Ureter (tissue), 1 donor: ENCODE results near the gene ARHGEF12. TPM values are rescaled to one million over a fixed set of nuclear protein-coding genes. Genes with fewer than 3 reads are reported as not detected.

ENCODE experiments used
- DNase-seq: peaks from one replicate; pipeline ENCODE4 v3.0.0-alpha.2; 2020; ENCODE audit warnings: low spot score
- total RNA-seq: library from RNA; stranded (reverse); gene quantifications from one replicate; pipeline ENCODE4 v1.2.4, GENCODE V29; 2023
- donor health status: DM: yes; HTN: yes; CAD: no.

The ARHGEF12 gene
- total RNA-seq, 1 donor from 2014 or later = 163 TPM

DNA sequence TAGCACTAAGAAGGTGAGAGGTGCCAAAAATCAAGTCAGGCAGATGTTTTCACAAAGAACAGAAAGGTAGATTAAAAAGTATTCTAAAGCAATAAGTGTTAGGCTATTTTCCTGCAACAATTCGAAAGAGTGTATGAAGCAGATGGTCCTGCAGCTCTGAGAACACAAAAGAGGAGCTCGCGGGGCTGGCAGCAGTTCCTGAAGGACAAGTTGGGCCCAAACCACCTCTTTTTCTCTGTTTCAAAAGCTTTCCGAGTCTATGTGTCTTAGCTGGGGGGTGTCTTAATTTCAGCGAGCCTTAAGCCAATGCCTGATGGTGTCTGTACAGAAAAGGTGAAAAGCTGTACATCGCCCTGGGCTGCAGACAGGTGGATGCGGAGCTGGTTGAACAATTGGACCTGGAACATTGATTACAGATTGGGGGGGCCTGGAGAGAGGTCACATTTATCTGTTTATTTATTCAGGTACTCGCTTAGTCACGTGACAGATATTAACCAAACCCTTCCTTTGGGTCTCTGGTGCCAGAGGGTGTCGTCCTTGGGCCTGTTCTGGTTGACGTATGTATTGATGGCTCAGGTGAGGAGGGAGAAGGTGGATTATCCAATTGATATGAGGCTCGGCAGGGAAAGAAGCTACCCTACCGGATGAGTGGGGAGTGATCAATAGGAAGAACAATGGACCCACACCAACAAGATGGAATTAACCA lies 200.0 kb downstream of the ARHGEF12 start:
- DNase-seq = no peak

DNA sequence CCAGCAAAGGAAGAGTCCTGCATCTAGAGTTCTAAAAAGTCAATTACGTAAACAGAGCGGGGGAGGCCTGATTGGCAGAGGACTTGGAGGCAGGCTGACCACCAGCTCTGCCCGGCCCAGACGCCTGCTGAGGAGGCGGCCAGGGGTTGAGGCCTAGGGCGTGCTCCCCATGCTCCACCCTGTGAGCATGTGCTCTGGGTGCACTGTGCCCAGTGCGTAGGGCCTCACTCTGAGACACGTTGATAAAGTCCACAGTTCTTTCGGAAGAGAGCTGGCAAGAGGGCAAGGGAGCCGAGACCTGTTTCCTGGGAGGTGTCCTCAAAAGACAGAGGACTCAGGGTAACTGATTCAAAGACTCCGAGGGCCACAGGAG lies 200.6 kb downstream of the ARHGEF12 start:
- no peak for DNase-seq

DNA sequence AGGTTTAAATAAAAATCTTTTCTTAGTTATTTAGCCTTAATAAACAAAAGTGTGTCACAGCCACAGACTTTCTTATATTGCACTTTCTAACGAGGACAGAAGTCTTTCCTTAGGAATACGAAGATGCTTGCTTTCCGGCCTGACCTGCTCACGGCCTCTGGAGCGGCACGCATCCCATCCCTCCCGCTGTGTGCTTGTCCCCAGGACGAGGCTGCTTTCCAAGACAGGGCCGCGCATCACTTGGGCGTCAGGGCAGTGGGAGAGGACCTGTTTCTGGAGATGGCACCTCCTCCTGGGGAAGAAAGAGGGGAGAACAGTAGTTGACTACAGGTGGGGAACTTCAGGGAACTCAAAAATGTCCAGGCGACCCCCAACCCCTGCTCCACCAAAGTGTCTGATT lies 201.8 kb downstream of the ARHGEF12 start:
- no peak for DNase-seq

DNA sequence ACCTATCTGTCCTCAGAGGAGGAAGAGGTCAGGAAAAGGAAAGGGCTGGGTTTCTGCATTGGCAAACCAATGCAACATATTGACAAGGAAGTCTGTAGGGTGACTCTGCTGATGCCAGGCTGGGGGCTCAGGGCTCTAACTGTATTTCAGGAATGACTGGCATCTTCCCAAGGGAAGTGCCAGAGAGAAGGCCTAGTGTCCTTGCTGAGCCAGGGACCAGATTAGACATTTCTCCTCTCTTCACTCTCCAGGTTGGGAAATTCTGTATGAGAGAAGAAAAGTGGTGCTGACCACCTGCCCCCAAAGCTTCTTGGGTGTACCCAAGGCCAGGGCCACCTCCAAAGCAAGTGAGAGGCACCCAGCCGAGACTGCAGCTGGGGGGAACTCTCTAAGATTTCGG lies 202.5 kb downstream of the ARHGEF12 start:
- no peak for DNase-seq

Other genes with a start within 250 kb of the ARHGEF12 start
- gene TRIM29, start 198.3 kb upstream of the ARHGEF12 start, total RNA-seq = 192 TPM
- gene OAF, start 125.4 kb upstream of the ARHGEF12 start, total RNA-seq = 34.9 TPM
- gene POU2F3, start 96.3 kb upstream of the ARHGEF12 start, total RNA-seq = 7.6 TPM
- gene TLCD5, start 11.1 kb upstream of the ARHGEF12 start, total RNA-seq = 5.6 TPM
- 0.21 TPM for gene GRIK4, start 175.3 kb downstream of the ARHGEF12 start, total RNA-seq